ENCODE results near the gene CCL19. TPM values are rescaled to one million over a fixed set of nuclear protein-coding genes. Genes with fewer than 3 reads are reported as not detected.

The CCL19 gene
- total and polyA plus RNA-seq, 2 experiments from 2014 or later, result not detected

- no peaks in the 10 kb centered on the region for H3K36me3 ChIP-seq (ENCODE audit: insufficient read depth)
- peak overlapping the region; percentile 100 for H3K4me2 ChIP-seq
- H3K4me1 ChIP-seq (ENCODE audit: insufficient read depth), result peaks cover 3% of the 10 kb centered on the region
- H3K27me3 Mint-ChIP-seq (ENCODE audit: insufficient read depth, low read depth, poor library complexity), result peaks cover 11% of the 10 kb centered on the region
- ATAC-seq, result peak; percentile 79
- H3K9me3 Mint-ChIP-seq, result peaks cover 6% of the 10 kb centered on the region
- H2AFZ ChIP-seq, result peak overlapping the region; percentile 91
- peaks cover 8% of the 10 kb centered on the region; the same call in 1 of the 2 replicates for H3K79me2 ChIP-seq (replicated peaks; ENCODE audit: insufficient read depth)
- no peaks in the 10 kb centered on the region for H3K27me3 ChIP-seq (ENCODE audit: insufficient read depth)
- H3K27ac ChIP-seq (ENCODE audit: low read depth), result no peak overlapping the region
- peak; percentile 93 for DNase-seq (ENCODE audit: low spot score)
- H3K27ac Mint-ChIP-seq, result no peak overlapping the region
- no peaks in the 10 kb centered on the region for H3F3A ChIP-seq (replicated peaks; ENCODE audit: low read depth)
- peaks cover 8% of the 10 kb centered on the region for H3K4me1 Mint-ChIP-seq
- H3K36me3 Mint-ChIP-seq (ENCODE audit: low read depth), result peaks cover 18% of the 10 kb centered on the region
- H4K20me1 ChIP-seq (replicated peaks; ENCODE audit: insufficient read depth), result peaks cover 3% of the 10 kb centered on the region; the same call in 1 of the 2 replicates
- no peaks in the 10 kb centered on the region for H3K9me2 ChIP-seq (ENCODE audit: insufficient read depth)
- TF ChIP-seq ZNF462 (CRISPR knock-in tag; IDR thresholded peaks at IDR 0.05) (0 out of 2 replicates have a peak, but pooled peaks have one; percentile 30), EZH2phosphoT487 (IDR thresholded peaks at IDR 0.05; ENCODE audit: unreplicated experiment) (no peak), CTCF (conservative IDR thresholded peaks at IDR 0.05; ENCODE audit: low read depth in 2 of 2) (peak; percentile 97 to 98), ZNF114 (CRISPR knock-in tag; IDR thresholded peaks at IDR 0.05) (no peak), STAT1 (IDR thresholded peaks at IDR 0.05; ENCODE audit: unreplicated experiment) (no peak), JUNB (IDR thresholded peaks at IDR 0.05; ENCODE audit: unreplicated experiment) (no peak), REST (IDR thresholded peaks at IDR 0.05; ENCODE audit: unreplicated experiment) (no peak), ZNF331 (CRISPR knock-in tag; IDR thresholded peaks at IDR 0.05; ENCODE audit: low read depth) (no peak)
- peak overlapping the region; percentile 82 for H3K4me3 Mint-ChIP-seq
- H3K4me3 ChIP-seq, result peak overlapping the region; percentile 98
These were observed 26.6 kb downstream of the CCL19 start for GRCh38 chr9:34664281-34665066.

Data from GM23338 (cell line).